ENCODE results near the gene ABCA9.

DNA sequence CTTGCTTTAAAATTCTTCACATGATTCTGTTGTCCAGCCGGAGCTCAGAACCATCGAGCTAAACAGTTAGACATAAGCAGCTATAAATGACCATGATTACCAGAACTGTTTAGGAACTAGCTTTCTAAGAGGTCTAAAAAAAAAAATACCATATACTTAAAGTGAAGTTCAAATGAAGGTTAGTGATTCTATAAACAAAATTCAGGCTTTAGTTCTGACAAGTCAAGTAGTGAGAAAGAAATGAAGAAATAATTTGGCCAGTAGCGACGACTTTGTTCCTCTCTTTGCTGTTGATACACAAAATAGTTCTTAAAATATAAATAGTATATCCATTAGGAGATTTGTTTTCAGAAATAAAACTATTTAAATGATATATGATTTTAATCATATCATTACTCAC, 133.2 kb downstream of the ABCA9 start:
- TF ChIP-seq BHLHE40 (IDR thresholded peaks at IDR 0.05; ENCODE audit: low read depth, low read length) (no peak), USF2 (IDR thresholded peaks at IDR 0.05) (no peak), MAFK (IDR thresholded peaks at IDR 0.05; ENCODE audit: partially characterized antibody) (no peak), CTCF (IDR thresholded peaks at IDR 0.05) (no peak), SMC3 (IDR thresholded peaks at IDR 0.05) (no peak)

Data from A549 (cell line).